DOHH2 (cell line): ENCODE results near the gene PNLIPRP1.

Source experiments
- H3F3A ChIP-seq: fragments of 200-600 bp; sonication (generic), shearing (Covaris generic); 2 replicates; pipeline ENCODE4 v1.6.0; 2016; ENCODE audit warnings: antibody characterized with exemption, mild to moderate bottlenecking; ENCODE audit not compliant: control insufficient read depth, insufficient read depth
- H3K27ac ChIP-seq: fragments of 200-600 bp; sonication (generic); 2 replicates; pipeline ENCODE4 v1.5.1; 2014; ENCODE audit warnings: low read depth, mild to moderate bottlenecking, low read length, moderate library complexity
- H3K27me3 ChIP-seq: fragments of 200-600 bp; sonication (generic); 2 replicates; pipeline ENCODE4 v1.6.1; 2014; ENCODE audit warnings: mild to moderate bottlenecking, low read length, mixed read lengths; ENCODE audit not compliant: control insufficient read depth
- H3K36me3 ChIP-seq: fragments of 200-600 bp; sonication (generic); 2 replicates; pipeline ENCODE4 v1.6.1; 2014; ENCODE audit warnings: mild to moderate bottlenecking, low read length, moderate library complexity, mixed read lengths; ENCODE audit not compliant: control insufficient read depth
- H3K4me1 ChIP-seq: fragments of 200-600 bp; sonication (generic); 2 replicates; pipeline ENCODE4 v1.6.1; 2014; ENCODE audit warnings: mild to moderate bottlenecking, low read length, mixed read lengths; ENCODE audit not compliant: control insufficient read depth
- H3K4me2 ChIP-seq: fragments of 200-600 bp; sonication (generic); 2 replicates; pipeline ENCODE4 v1.6.0; 2014; ENCODE audit warnings: mild to moderate bottlenecking, low read length, moderate library complexity
- H3K4me3 ChIP-seq: fragments of 200-600 bp; sonication (generic); 2 replicates; pipeline ENCODE4 v1.5.1; 2014; ENCODE audit warnings: mild to moderate bottlenecking, low read length, mixed read lengths
- H3K79me2 ChIP-seq: fragments of 200-600 bp; sonication (generic); 2 replicates; pipeline ENCODE4 v1.6.1; 2014; ENCODE audit warnings: mild to moderate bottlenecking, low read length, mixed read lengths; ENCODE audit not compliant: control insufficient read depth
- H3K9me2 ChIP-seq: fragments of 200-600 bp; sonication (generic); replicated peaks from 2 replicates; pipeline ENCODE4 v1.6.1; 2014; ENCODE audit warnings: mild to moderate bottlenecking, low read length, mixed read lengths; ENCODE audit not compliant: control insufficient read depth
- H3K9me3 ChIP-seq: fragments of 200-600 bp; sonication (generic); 2 replicates; pipeline ENCODE4 v1.6.1; 2014; ENCODE audit warnings: antibody characterized with exemption, low read length, mixed read lengths; ENCODE audit not compliant: control insufficient read depth, insufficient read depth
- H4K20me1 ChIP-seq: fragments of 200-600 bp; sonication (generic); 2 replicates; pipeline ENCODE4 v1.6.0; 2014; ENCODE audit warnings: low read depth, mild to moderate bottlenecking, antibody characterized with exemption, low read length, moderate library complexity; ENCODE audit not compliant: control insufficient read depth, insufficient read depth
- EZH2phosphoT487 ChIP-seq: fragments of 200-600 bp; sonication (generic); IDR thresholded peaks from 2 replicates; pipeline ENCODE4 v1.6.1; 2017; ENCODE audit warnings: borderline replicate concordance, mild to moderate bottlenecking, antibody characterized with exemption, low read length, moderate library complexity, mixed read lengths
- TF ChIP-seq, protein P1 (sequence below): fragments of 200-600 bp; sonication (generic); IDR thresholded peaks from one replicate; pipeline ENCODE4 v1.5.1; 2014; ENCODE audit warnings: antibody characterized with exemption, mild to moderate bottlenecking, low read depth, low read length; ENCODE audit not compliant: poor library complexity, severe bottlenecking

Gene PNLIPRP1

DNA sequence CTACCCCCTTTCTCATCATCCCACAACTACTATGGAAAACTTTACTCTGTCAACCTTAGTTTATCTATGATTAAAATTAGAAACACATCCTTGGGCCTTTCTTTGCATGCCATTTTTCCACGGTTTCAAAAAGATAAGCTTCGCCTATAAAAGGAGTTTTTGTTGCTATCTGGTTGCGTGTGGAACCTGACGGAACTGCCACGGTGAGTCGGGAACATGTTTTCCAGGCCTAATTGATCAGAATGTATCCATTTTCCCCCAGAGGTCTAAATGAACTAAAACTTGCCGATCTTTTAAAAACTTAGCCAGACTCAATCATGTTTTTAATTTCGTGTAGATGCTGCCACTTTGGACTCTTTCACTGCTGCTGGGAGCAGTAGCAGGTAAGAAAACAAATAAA is 45.0 kb upstream of the PNLIPRP1 start, which contains the start of gene PNLIP:
PNLIP (plus strand) TSS at position 176 of the 400 bp plus-strand sequence; CDS start at position 338, 162 bp downstream.
- Histone ChIP-seq H3K4me3 (no peak within 1 kb of the TSS), H3K27ac (no peak within 1 kb of the TSS), H3K4me2 (no peak within 1 kb of the TSS), H3K27me3 (no peaks in the 10 kb centered on the region), H3K36me3 (no peaks in the 10 kb centered on the region), H3K4me1 (no peaks in the 10 kb centered on the region), H3K9me2 (no peaks in the 10 kb centered on the region), H4K20me1 (no peaks in the 10 kb centered on the region), H3K9me3 (no peaks in the 10 kb centered on the region), H3F3A (no peaks in the 10 kb centered on the region), H3K79me2 (no peaks in the 10 kb centered on the region)
- no peak for TF ChIP-seq EZH2phosphoT487
- TF ChIP-seq, protein P1, sequence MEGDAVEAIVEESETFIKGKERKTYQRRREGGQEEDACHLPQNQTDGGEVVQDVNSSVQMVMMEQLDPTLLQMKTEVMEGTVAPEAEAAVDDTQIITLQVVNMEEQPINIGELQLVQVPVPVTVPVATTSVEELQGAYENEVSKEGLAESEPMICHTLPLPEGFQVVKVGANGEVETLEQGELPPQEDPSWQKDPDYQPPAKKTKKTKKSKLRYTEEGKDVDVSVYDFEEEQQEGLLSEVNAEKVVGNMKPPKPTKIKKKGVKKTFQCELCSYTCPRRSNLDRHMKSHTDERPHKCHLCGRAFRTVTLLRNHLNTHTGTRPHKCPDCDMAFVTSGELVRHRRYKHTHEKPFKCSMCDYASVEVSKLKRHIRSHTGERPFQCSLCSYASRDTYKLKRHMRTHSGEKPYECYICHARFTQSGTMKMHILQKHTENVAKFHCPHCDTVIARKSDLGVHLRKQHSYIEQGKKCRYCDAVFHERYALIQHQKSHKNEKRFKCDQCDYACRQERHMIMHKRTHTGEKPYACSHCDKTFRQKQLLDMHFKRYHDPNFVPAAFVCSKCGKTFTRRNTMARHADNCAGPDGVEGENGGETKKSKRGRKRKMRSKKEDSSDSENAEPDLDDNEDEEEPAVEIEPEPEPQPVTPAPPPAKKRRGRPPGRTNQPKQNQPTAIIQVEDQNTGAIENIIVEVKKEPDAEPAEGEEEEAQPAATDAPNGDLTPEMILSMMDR: no peak

DNA sequence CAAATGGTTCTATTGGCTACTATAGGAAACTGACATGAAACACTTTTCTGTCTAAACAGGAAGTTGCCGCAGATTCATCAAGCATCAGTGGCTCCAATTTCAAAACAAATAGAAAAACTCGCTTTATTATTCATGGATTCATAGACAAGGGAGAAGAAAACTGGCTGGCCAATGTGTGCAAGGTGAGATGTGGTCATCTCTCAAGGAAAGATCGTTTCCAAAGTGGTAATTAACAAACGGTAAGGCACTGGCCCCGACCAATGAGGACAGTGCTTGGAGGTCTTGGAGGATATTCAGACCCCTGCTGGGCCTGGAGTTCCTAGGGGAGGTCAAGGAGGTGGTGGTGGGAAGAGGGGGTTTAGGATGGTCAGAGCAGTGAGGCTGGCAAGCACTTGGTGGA is 42.5 kb upstream of the PNLIPRP1 start:
- Histone ChIP-seq H3K9me3 (no peaks in the 10 kb centered on the region), H3K4me1 (no peaks in the 10 kb centered on the region), H3K36me3 (no peaks in the 10 kb centered on the region), H3K27me3 (no peaks in the 10 kb centered on the region), H3F3A (no peaks in the 10 kb centered on the region), H3K27ac (no peak overlapping the region), H4K20me1 (no peaks in the 10 kb centered on the region), H3K4me3 (no peak overlapping the region), H3K9me2 (no peaks in the 10 kb centered on the region), H3K79me2 (no peaks in the 10 kb centered on the region), H3K4me2 (no peak overlapping the region)
- no peak for TF ChIP-seq EZH2phosphoT487
- TF ChIP-seq, protein P1: no peak

DNA sequence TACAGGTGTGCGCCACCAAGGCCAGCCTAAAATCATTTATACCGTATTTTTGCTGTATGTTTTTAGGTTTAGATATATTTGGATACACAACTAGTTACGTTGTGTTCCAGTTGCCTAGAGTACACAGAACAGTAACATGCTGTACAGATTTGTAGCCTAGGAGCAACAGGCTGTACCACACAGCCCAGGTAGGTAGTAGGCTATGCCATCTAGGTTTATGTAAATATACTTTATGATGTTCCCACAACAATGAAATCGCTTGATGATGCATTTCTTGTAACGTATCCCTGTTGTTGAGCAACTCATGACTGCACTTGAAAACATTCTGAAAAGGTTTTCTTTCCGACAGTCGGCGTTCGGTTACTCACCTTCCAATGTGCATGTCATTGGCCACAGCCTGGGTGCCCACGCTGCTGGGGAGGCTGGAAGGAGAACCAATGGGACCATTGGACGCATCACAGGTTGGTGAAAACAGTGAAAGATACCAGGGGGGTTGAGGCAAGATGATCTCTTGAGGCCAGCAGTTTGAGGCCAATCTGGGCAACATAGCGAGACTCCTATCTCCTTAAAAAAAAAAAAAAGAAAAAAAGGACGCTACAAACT is 37.3 kb upstream of the PNLIPRP1 start:
- Histone ChIP-seq H3K9me2 (no peaks in the 10 kb centered on the region; the same call in 1 of the 2 replicates), H3K27me3 (no peaks in the 10 kb centered on the region), H3K9me3 (no peaks in the 10 kb centered on the region), H3K79me2 (no peaks in the 10 kb centered on the region), H3F3A (no peaks in the 10 kb centered on the region), H4K20me1 (no peaks in the 10 kb centered on the region), H3K27ac (no peak overlapping the region), H3K36me3 (no peaks in the 10 kb centered on the region), H3K4me2 (no peak overlapping the region), H3K4me1 (no peaks in the 10 kb centered on the region), H3K4me3 (no peak overlapping the region)
- no peak for TF ChIP-seq EZH2phosphoT487
- TF ChIP-seq, protein P1: no peak
